Spleen (tissue), 7 donors: ENCODE results near the gene PODXL2.

Experiments
- CTCF ChIP-seq, 11 experiments: fragments of 200-600 bp in 7 of 11; fragments of 450-650 bp in 4 of 11; sonication (generic) in 4 of 11; IDR thresholded peaks in 8 of 11; conservative IDR thresholded peaks in 3 of 11; 1 replicate in 7 of 11; 2 replicates in 4 of 11; pipeline versions ENCODE4 v1.4.0 to v1.8.0; 2016 to 2021; ENCODE audit warnings: antibody characterized with exemption in 11 of 11, inconsistent platforms in 4 of 11, mild to moderate bottlenecking in 1 of 11
- POLR2A ChIP-seq, 3 donors: fragments of 450-650 bp; IDR thresholded peaks; one replicate each; pipeline ENCODE4 v1.5.1; 2017; ENCODE audit warnings: antibody characterized with exemption in 3 of 3, mild to moderate bottlenecking in 1 of 3
- POLR2AphosphoS5 ChIP-seq, 3 donors: sonication (generic); formaldehyde crosslinking; IDR thresholded peaks; one replicate each; pipeline ENCODE4 v1.5.1; 2017; ENCODE audit warnings: antibody characterized with exemption in 3 of 3
- donor health status: DM: no; HTN: no; CAD: no; lungs with moderate emphysema.
- donor health status: DM: no; HTN: no; CAD: no.
- donor health status: DM: no; HTN: no; CAD: no.

- TF ChIP-seq CTCF (IDR thresholded peaks at IDR 0.05 in 8 of 11, conservative IDR thresholded peaks at IDR 0.05 in 3 of 11) (no peak), POLR2A (IDR thresholded peaks at IDR 0.05) (no peak), POLR2AphosphoS5 (IDR thresholded peaks at IDR 0.05) (no peak)
Observed at GRCh38 chr3:127670229-127670559, 41.2 kb downstream of the PODXL2 start.
